NCI-H2196 treated with DMSO at 0.1 percent for 48 hours (cell line): ENCODE results near the gene CORIN.
"Not testable (repeated sequence)": the region's sequence is repeated elsewhere in the genome, so short reads cannot be mapped to it uniquely, and the experiment has no call there.

Source experiments
- DNase-seq: peaks from one replicate; lab custom pipeline; 2025; ENCODE audit not compliant: unreplicated experiment; lab: John Stamatoyannopoulos, UW

Gene CORIN

DNA sequence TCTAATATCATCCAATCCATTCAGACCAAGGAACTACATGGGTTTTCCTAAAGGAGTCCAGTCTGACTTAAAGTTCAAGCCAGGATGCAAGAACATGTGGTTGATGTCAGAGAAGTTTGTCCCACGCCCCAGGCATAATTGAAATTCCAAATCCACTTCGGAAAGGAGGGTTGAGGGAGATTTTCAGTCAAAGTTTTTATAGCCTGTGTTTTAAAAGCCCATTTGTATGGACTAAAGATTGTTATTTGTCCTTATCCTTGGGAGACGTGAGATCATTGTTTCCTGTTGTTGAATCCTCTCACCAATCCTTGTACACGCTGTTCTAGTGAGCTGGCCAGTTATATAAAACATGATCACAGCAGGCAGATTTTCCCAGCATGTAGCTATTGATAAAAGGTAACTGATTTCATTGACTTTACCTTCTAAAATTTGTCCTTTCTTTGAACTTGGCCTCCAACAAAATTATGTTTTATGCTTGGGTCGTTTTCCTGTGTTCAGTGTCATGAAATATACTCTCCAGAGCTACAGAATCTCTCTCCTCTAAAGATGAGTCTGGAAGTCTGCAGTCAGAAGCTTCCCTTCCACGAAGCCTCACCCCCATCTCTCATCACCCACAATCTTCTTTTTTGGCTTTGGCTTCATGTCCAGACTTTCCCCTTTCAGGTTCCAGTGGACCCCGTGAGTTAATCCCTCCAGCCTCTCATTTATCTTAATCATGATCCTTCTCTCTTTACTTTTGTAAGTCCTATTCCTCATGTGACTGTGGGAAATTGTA, 259.9 kb downstream of the CORIN start:
- no peak for DNase-seq

- DNase-seq: no peak
These were observed 264.9 kb downstream of the CORIN start for GRCh38 chr4:47572981-47573380.

- no peak for DNase-seq
These were observed 267.1 kb downstream of the CORIN start for GRCh38 chr4:47570816-47571215.

GRCh38 chr4:47567511-47567910, 270.4 kb downstream of the CORIN start:
- no peak for DNase-seq

DNA sequence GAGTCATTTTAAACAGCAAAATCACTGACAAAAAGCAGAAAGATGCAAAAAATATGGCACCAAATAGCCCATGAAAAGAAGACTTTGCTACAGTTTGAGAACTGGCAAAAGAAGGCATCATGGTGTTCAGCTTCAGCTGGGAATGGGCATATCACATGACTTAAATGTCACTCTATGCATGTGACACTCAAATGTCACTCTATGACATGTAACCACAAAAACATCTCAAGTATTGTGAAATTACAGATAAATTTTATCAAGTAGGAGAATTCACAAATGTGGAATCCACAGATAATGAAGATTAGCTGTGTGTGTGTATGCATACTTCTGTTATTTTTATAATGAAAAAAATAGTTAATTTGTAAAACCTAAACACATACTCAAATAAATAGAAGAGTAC, 270.9 kb downstream of the CORIN start:
- no peak for DNase-seq

GRCh38 chr4:47566566-47566965, 271.3 kb downstream of the CORIN start:
- DNase-seq: no peak

- DNase-seq: no peak
These were observed 275.6 kb downstream of the CORIN start for GRCh38 chr4:47562297-47562696.

DNA sequence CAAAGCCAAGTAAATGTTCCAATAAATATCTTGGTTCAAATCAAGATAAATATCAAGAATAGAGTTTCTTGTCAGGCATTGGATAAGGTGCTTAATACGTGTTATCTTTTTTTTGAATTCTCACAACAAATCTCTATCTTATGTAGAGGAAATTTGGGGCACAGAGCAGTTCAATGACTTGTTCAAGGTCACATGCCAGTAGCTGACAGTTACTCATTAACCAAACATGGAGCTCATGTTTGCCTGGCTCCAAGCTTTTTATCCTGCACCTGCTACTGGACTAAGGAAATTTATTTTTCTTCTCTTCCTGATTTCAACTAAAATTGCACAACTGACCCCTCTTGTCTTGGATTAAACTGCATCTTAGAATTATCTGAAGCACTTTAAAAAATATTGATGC, 276.5 kb downstream of the CORIN start:
- DNase-seq: no peak

DNA sequence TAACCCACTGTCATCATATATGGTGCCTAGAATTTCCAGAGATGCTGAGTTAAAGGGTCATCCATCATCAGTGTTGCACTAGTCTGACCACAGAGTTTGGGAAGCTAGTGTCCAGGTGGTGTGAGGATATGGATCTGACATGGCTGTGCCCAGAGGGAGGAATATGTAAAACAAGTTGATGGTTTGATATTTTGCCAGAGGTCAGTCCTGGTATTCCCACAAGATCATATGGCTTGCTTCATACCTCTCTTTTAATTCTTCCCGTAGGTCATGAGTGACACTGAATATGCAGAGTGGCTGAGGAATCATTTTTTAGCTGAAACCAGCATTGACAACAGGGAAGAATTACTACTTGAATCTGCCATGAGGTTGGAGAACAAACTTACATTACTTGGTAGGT, 277.2 kb downstream of the CORIN start:
- no peak for DNase-seq

- DNase-seq: no peak
These were observed 280.6 kb downstream of the CORIN start for GRCh38 chr4:47557255-47557654.

DNA sequence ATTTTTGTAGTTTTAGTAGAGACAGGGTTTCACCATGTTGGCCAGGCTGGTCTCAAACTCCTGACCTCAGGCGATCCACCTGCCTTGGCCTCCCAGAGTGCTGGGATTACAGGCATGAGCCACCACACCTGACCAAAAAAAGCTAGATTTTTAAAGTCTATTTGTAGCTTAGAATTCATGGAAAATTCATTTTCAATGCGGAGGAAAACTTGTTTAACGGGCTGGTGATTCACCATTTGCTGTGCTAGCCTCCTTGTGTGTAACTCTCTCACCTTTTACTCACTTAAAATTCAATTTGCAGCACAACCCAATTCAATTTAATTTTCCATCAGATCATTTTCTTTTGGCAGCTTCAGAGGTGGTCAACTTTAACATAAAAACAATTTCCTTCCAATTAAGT, 281.9 kb downstream of the CORIN start:
- DNase-seq: not testable (repeated sequence)

GRCh38 chr4:47553329-47554125, 284.3 kb downstream of the CORIN start:
- DNase-seq: no peak

DNA sequence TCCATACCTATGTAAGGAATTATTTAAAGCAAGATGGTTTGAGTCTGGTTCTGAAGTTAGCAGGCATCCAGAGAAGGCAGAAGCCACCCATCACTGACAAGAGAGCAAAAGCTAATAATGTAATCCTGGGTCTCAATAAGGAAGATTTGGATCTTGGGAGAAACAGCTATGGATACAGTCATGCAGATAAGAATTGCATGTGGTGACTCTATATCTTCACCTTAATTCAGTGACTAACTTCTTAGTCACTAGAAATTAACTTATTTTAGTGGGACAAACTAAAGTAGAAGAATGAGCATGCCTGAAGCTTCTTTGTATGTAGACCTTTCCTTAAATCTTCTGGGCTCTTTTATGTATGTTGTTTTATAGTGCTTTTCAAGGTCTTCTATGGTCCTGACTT, 286.2 kb downstream of the CORIN start:
- no peak for DNase-seq

GRCh38 chr4:47550899-47551548, 286.8 kb downstream of the CORIN start:
- no peak for DNase-seq

DNA sequence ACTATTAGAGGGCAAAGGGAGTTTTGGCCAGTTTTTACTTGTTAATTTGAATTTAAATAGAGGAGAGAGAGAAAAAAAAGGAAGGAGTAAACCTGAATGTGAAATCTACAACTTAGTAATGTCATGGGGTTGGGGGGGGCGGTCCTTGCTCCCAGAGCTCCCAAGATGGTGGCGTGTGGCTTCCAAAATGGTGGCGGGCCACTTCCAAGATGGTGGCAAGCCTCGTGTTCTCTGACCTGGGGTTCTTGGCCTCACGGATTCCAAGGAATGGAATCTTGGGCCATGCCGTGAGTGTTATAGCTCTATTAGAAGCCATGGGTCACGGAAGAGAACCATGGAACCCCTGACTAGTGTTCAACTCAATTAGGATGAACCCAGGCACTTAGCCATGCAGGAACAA, 287.5 kb downstream of the CORIN start:
- DNase-seq: not testable (repeated sequence)
